ENCODE measurements around the gene TRAF1. TPM values are rescaled to one million over a fixed set of nuclear protein-coding genes. Genes with fewer than 3 reads are reported as not detected.

The TRAF1 gene
- total and polyA plus RNA-seq, 2 of the 13 experiments (the other 11 are each of a cell fraction or from before 2014, with no cell fraction given), result 0.44 to 1.0 TPM

GRCh38 chr9:120936011-120936763 is 9.6 kb upstream of the TRAF1 start (continued):
- TF ChIP-seq HNRNPLL (IDR thresholded peaks at IDR 0.05; ENCODE audit: low read depth, low read length, poor library complexity, severe bottlenecking) (no peak), ZC3H4 (CRISPR knock-in tag; IDR thresholded peaks at IDR 0.05; ENCODE audit: borderline replicate concordance) (no peak), ZNF614 (CRISPR knock-in tag; IDR thresholded peaks at IDR 0.05; ENCODE audit: borderline replicate concordance) (no peak), ZSCAN12 (CRISPR knock-in tag; IDR thresholded peaks at IDR 0.05) (no peak), ZBTB14 (CRISPR knock-in tag; IDR thresholded peaks at IDR 0.05) (no peak), AGO1 (IDR thresholded peaks at IDR 0.05; ENCODE audit: low read depth, low read length, poor library complexity, severe bottlenecking) (no peak), NPAS2 (CRISPR knock-in tag; IDR thresholded peaks at IDR 0.05; ENCODE audit: borderline replicate concordance) (no peak), ZNF30 (CRISPR knock-in tag; IDR thresholded peaks at IDR 0.05) (no peak), NBN (conservative IDR thresholded peaks at IDR 0.05) (no peak), FOSL2 (CRISPR knock-in tag; IDR thresholded peaks at IDR 0.05) (peak; percentile 37; the same call in 1 of the 2 replicates), KDM4B (CRISPR knock-in tag; IDR thresholded peaks at IDR 0.05) (no peak), FLYWCH1 (CRISPR knock-in tag; IDR thresholded peaks at IDR 0.05) (no peak), ZNF781 (CRISPR knock-in tag; IDR thresholded peaks at IDR 0.05; ENCODE audit: borderline replicate concordance, not compliant biosample characterization) (no peak), TAF1 (CRISPR knock-in tag; IDR thresholded peaks at IDR 0.05) (0 out of 2 replicates have a peak, but pooled peaks have one; percentile 15), USF2 (IDR thresholded peaks at IDR 0.05; ENCODE audit: low read depth, low read length) (no peak), USF2 (CRISPR knock-in tag; IDR thresholded peaks at IDR 0.05; ENCODE audit: borderline replicate concordance) (no peak)
- TF ChIP-seq, protein P1, sequence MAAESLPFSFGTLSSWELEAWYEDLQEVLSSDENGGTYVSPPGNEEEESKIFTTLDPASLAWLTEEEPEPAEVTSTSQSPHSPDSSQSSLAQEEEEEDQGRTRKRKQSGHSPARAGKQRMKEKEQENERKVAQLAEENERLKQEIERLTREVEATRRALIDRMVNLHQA (CRISPR knock-in tag; IDR thresholded peaks at IDR 0.05), result no peak
- TF ChIP-seq, protein P2, sequence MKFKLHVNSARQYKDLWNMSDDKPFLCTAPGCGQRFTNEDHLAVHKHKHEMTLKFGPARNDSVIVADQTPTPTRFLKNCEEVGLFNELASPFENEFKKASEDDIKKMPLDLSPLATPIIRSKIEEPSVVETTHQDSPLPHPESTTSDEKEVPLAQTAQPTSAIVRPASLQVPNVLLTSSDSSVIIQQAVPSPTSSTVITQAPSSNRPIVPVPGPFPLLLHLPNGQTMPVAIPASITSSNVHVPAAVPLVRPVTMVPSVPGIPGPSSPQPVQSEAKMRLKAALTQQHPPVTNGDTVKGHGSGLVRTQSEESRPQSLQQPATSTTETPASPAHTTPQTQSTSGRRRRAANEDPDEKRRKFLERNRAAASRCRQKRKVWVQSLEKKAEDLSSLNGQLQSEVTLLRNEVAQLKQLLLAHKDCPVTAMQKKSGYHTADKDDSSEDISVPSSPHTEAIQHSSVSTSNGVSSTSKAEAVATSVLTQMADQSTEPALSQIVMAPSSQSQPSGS (CRISPR knock-in tag; IDR thresholded peaks at IDR 0.05), result no peak
- TF ChIP-seq, protein P3, sequence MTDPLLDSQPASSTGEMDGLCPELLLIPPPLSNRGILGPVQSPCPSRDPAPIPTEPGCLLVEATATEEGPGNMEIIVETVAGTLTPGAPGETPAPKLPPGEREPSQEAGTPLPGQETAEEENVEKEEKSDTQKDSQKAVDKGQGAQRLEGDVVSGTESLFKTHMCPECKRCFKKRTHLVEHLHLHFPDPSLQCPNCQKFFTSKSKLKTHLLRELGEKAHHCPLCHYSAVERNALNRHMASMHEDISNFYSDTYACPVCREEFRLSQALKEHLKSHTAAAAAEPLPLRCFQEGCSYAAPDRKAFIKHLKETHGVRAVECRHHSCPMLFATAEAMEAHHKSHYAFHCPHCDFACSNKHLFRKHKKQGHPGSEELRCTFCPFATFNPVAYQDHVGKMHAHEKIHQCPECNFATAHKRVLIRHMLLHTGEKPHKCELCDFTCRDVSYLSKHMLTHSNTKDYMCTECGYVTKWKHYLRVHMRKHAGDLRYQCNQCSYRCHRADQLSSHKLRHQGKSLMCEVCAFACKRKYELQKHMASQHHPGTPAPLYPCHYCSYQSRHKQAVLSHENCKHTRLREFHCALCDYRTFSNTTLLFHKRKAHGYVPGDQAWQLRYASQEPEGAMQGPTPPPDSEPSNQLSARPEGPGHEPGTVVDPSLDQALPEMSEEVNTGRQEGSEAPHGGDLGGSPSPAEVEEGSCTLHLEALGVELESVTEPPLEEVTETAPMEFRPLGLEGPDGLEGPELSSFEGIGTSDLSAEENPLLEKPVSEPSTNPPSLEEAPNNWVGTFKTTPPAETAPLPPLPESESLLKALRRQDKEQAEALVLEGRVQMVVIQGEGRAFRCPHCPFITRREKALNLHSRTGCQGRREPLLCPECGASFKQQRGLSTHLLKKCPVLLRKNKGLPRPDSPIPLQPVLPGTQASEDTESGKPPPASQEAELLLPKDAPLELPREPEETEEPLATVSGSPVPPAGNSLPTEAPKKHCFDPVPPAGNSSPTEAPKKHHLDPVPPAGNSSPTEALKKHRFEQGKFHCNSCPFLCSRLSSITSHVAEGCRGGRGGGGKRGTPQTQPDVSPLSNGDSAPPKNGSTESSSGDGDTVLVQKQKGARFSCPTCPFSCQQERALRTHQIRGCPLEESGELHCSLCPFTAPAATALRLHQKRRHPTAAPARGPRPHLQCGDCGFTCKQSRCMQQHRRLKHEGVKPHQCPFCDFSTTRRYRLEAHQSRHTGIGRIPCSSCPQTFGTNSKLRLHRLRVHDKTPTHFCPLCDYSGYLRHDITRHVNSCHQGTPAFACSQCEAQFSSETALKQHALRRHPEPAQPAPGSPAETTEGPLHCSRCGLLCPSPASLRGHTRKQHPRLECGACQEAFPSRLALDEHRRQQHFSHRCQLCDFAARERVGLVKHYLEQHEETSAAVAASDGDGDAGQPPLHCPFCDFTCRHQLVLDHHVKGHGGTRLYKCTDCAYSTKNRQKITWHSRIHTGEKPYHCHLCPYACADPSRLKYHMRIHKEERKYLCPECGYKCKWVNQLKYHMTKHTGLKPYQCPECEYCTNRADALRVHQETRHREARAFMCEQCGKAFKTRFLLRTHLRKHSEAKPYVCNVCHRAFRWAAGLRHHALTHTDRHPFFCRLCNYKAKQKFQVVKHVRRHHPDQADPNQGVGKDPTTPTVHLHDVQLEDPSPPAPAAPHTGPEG (CRISPR knock-in tag; IDR thresholded peaks at IDR 0.05), result no peak

Data from HepG2 (cell line).